Inflammatory macrophage (primary cell): ENCODE data around the gene PTEN.
"Not testable (repeated sequence)": the region's sequence is repeated elsewhere in the genome, so short reads cannot be mapped to it uniquely, and the experiment has no call there.

Source experiments
- DNase-seq, 2 donors: peaks; one replicate each; pipeline ENCODE4 v3.0.0-alpha.2; 2020 to 2022
- total RNA-seq, 18 experiments: gene quantifications; one replicate each; lab custom pipeline; 2026; ENCODE audit warnings: mixed read lengths in 6 of 18, inconsistent platforms in 2 of 18; lab: John Stamatoyannopoulos, UW

The PTEN gene
- total RNA-seq: 71.0 to 264 (median 117) reads per million in 18 experiments

DNA sequence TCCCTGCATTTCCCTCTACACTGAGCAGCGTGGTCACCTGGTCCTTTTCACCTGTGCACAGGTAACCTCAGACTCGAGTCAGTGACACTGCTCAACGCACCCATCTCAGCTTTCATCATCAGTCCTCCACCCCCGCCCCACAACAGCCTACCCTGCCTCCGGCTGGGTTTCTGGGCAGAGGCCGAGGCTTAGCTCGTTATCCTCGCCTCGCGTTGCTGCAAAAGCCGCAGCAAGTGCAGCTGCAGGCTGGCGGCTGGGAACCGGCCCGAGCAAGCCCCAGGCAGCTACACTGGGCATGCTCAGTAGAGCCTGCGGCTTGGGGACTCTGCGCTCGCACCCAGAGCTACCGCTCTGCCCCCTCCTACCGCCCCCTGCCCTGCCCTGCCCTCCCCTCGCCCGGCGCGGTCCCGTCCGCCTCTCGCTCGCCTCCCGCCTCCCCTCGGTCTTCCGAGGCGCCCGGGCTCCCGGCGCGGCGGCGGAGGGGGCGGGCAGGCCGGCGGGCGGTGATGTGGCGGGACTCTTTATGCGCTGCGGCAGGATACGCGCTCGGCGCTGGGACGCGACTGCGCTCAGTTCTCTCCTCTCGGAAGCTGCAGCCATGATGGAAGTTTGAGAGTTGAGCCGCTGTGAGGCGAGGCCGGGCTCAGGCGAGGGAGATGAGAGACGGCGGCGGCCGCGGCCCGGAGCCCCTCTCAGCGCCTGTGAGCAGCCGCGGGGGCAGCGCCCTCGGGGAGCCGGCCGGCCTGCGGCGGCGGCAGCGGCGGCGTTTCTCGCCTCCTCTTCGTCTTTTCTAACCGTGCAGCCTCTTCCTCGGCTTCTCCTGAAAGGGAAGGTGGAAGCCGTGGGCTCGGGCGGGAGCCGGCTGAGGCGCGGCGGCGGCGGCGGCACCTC lies at the start of gene PTEN, which contains the start of gene KLLN:
TSS of gene PTEN (plus strand) at position 573 of the 891 bp plus-strand sequence. CDS start 845 bp downstream, outside the sequence.
TSS of gene KLLN (minus strand) at position 481 of the 891 bp plus-strand sequence. CDS start 1,046 bp downstream, outside the sequence.
- peak; percentile 88 to 90 for DNase-seq

GRCh38 chr10:87816163-87816897 lies 47.1 kb upstream of the PTEN start:
- peak in 1 of 2 donors; percentile 20 for DNase-seq

GRCh38 chr10:87816898-87817608 lies 46.4 kb upstream of the PTEN start:
- no peak for DNase-seq

GRCh38 chr10:87817609-87818504 lies 45.6 kb upstream of the PTEN start, which contains the start of gene ATAD1:
ATAD1 (minus strand) TSS chr10:87818226; CDS start chr10:87814599, 3,627 bp downstream.
- DNase-seq: peak; percentile 78 to 85

DNA sequence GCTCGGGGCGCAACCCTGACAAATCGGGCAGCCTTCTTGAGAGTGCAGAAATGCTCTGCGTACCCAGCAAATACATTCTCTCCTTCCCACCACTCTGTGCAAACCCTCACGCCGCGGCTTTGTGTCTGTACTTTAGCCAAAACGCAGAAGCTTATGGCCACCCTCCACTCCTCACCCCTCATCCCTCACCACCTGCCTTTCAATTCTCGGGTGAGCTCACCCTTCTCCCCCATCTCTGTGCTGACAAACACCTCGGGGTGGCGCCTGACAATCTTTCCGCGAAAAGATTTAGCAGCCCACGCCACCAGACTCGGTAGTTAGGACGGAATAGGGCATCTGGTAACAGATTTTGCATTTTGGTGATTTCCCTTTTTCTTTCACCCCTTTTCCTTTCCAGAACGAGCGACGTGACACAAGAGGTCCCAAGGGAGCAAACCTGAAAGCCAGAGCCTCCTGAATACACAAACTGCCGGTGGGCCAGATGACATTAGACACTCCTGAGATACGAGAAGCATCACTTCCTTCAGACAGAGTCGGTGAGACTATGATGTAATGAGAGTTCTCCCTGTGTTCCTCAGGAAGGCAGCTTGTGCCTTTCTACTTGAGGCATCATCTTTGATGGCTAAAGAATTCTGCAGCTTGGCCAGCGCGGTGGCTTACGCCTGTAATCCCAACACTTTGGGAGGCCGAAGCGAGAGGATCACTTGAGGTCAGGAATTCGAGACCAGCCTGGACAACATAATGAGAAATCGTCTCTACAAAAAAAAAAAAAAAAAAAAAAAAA lies 44.7 kb upstream of the PTEN start:
- DNase-seq: peak; percentile 18 to 27

GRCh38 chr10:87819289-87819585 lies 44.2 kb upstream of the PTEN start:
- no peak for DNase-seq

GRCh38 chr10:87826653-87827052 lies 36.8 kb upstream of the PTEN start:
- DNase-seq: no peak

DNA sequence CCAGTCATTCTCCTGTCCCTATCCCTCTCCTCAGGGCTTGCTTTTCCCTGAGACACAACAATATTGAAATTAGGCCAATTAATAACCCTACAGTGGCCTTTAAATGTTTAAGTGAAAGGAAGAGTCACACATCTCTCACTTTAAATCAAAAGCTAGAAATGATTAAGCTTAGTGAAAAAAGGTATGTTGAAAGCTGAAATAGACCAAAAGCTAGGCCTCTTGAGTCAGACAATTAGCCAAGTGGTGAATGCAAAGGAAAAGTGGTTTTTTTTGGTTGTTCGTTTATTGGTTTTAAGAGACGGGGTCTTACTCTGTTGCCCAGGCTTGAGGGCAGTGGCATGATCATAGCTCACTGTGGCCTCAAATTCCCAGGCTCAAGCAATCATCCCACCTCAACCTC lies 35.7 kb upstream of the PTEN start:
- no peak for DNase-seq

DNA sequence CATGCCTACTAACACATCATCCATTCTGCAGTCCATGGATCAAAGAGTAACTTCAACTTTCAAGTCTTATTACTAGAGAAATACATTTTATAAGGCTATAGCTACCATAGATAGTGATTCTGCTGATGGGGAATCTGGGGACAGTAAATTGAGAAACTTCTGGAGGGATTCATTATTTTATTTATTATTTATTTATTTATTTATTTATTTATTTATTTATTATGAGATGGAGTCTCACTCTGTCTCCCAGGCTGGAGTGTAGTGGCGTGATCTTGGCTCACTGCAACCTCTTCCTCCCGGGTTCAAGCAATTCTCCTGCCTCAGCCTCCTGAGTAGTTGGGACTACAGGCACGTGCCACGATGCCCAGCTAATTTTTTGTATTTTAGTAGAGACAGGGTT lies 34.4 kb upstream of the PTEN start:
- DNase-seq: not testable (repeated sequence)

DNA sequence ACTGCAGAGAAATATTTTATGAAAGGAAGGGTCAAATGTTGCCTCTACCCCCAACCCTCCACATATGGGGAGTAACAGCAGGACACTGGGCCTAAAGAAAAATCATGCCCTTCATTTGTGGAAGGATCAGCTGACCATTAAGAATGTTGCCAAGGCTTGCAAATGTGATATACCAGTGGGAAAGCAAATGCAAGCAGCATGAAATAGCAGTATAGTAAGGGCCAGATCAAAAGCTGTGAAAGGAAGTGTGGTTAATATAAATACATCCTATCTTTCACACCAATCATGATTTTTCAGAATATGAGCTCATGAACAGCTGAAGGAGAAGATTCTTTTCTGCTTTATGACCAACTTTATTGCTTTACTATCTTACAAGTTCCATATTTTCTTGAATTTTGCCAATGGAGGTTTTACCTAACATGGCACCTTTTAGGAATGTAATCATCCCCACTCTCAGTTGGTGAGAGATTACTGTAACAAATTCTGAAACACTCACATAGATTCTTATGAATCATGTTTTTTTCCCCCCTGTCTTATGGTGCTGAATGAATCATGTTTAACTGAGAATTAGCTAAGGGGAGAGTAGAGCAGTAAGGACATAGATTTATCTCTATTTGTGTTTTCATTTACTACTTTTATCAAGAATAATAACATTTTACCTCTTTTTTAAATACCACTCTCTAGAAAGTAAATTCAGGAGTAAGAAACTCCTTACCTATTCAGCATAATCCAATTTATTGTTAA lies 33.3 kb upstream of the PTEN start:
- DNase-seq: no peak

DNA sequence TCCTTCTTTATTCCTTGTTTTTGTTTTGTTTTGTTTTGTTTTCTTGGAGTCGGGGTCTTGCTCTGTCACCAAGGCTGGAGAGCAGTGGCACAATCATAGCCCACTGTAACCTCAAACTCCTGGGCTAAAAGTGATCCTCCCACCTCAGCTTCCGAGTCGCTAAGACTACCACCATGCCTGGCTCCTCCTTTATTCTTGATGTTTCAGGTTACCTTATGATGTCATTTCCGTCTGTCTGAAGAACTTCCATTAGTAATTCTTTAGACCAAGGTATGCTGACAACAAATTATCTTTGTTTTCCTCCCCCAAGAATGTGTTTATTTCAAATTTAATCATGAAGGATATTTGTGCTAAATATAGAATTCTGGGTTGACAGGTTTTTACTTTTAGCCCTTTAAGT lies 27.3 kb upstream of the PTEN start:
- no peak for DNase-seq

DNA sequence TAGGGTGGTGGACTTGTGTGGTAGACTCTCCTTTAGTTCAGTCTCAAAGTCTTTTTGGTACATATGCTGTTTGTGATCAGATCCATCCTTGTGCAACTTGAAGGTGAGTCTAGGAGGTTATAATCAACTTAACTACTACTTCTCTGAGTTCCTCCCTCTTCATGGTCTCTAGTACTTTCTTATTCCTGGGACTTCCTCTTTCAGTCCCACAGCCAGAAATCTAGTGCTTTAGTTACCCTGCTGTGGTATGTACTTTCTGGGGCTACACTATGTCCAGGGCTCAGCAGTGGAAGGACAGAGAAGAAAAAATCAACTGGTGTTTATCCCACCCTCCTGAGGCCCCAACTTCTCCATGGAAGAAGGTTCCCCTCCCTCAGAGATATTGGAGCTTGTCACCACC lies 26.0 kb upstream of the PTEN start:
- peak in 1 of 2 donors; percentile 32 for DNase-seq

DNA sequence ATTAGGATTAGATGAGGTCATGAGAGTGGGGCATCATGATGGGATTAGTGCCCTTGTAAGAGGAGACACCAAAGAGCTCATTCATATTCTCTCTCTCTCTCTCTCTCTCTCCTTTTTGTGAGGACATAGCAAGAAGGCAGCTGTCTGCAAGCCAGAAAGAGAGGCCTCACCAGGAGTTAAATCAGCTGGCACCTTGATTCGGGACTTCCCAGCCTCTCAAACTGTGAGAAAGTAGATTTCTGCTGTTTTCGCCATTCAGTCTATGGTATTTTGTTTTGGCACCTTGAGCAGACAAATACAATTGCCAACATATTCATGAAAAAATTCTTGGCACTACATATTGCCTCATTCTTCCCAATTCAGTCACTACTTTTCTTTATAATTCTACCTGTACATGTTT lies 24.8 kb upstream of the PTEN start:
- no peak for DNase-seq

GRCh38 chr10:87841186-87841585 lies 22.2 kb upstream of the PTEN start:
- no peak for DNase-seq

GRCh38 chr10:87842220-87842641 lies 21.2 kb upstream of the PTEN start:
- no peak for DNase-seq

- DNase-seq: no peak
These were observed 20.5 kb upstream of the PTEN start for GRCh38 chr10:87842776-87843497.

DNA sequence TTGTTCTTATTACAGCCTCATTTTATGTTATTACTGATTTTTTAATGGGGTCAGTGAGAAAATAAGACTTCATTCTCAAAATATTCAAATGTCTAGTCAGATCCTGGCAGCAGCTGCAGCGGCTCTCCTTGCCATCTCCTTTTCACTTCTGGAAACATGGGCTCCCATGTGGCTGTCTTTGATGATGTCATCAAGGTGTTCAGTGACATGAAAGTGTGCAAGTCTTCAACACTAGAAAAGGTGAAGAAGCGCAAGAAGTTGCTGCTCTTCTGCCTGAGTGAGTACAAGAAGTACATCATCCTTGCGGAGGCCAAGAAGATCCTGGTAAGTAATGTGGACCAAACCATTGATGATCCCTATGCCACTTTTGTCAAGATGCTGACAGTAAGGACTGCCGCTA lies 19.7 kb upstream of the PTEN start:
- no peak for DNase-seq

DNA sequence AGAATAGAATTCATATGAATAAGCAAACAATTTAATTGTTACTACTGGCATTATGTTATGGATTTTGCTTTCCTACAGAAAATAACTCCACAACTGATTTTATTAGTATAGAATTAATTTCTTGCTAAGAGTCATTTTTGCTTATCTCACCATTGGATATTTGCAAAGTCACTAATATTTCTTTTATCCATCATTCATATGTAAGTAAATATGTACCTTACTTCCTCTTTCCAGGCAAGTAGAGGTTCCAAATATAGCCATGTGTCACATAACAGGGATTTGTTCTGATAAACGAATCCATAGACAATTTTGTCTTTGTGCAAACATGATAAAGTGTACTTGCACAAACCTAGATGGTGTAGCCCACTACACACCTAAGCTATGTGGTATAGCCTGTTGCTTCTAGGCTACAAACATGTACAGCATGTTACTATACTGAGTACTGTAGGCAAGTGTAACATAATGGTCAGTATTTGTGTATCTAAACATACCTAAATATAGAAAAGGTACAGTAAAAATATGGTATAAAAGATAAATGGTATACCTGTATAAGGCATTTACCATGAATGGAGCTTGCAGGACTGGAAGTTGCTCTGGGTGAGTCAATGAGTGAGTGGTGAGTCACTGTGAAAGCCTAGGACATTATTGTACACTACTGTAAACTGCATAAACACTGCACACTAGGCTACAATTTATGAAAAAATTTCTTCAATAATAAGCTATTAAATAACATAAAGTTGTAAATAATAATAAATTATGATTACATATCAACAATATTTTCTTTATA lies 18.4 kb upstream of the PTEN start:
- DNase-seq: no peak

DNA sequence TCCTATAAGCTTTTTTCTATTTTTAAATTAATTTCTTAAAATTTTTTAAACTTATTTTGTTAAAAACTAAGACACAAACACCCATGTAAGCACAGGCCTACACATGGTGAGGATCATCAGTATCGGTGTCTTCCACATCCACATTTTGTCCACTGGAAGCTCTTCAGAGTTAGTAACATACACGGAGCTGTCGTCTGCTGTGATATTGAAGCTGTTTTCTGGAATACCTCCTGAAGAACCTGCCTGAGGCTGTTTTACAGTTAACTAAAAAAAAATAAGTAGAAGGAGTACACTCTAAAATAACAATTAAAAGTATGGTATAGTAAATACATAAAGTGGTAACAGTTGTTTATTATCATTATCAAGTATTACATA lies 17.8 kb upstream of the PTEN start:
- DNase-seq: no peak
